Keratinocyte (primary cell): ENCODE measurements around the gene LACTB. TPM values are rescaled to one million over a fixed set of nuclear protein-coding genes. Genes with fewer than 3 reads are reported as not detected.

Source experiments
- DNase-seq: peaks from one replicate; pipeline ENCODE4 v3.0.0-alpha.2; 2011; ENCODE audit warnings: low read depth, missing footprints, low spot score
- FAIRE-seq: peaks from 2 replicates; lab custom pipeline; 2011; peaks lifted over from hg19 to GRCh38; lab: Jason Lieb, UNC
- H2AFZ ChIP-seq: 2 replicates; pipeline ENCODE4 v1.6.0; 2012; ENCODE audit warnings: low read length, control low read depth, inconsistent platforms; ENCODE audit not compliant: control insufficient read depth
- H3K27ac ChIP-seq: 2 replicates; pipeline ENCODE4 v1.5.1; 2011; ENCODE audit warnings: low read length; ENCODE audit not compliant: control insufficient read depth, insufficient read depth
- H3K27me3 ChIP-seq: 3 replicates; pipeline ENCODE4 v1.6.0; 2011; ENCODE audit warnings: low read length; ENCODE audit not compliant: control insufficient read depth, insufficient read depth; ENCODE audit errors: extremely low read depth
- H3K36me3 ChIP-seq, 2 experiments: 2 replicates in 1 of 2; 3 replicates in 1 of 2; pipeline ENCODE4 v1.5.1; 2011; ENCODE audit warnings: low read length in 2 of 2, mild to moderate bottlenecking in 1 of 2; ENCODE audit not compliant: control insufficient read depth in 2 of 2, insufficient read depth in 2 of 2; ENCODE audit errors: extremely low read depth in 1 of 2
- H3K4me1 ChIP-seq: 3 replicates; pipeline ENCODE4 v1.5.1; 2011; ENCODE audit warnings: low read length; ENCODE audit not compliant: control insufficient read depth, insufficient read depth; ENCODE audit errors: extremely low read depth
- H3K4me2 ChIP-seq: 3 replicates; pipeline ENCODE4 v1.6.0; 2011; ENCODE audit warnings: low read depth, low read length; ENCODE audit not compliant: control insufficient read depth, insufficient read depth; ENCODE audit errors: extremely low read depth
- H3K4me3 ChIP-seq, 3 experiments: fragments of 200-600 bp in 1 of 3; sonication (generic) in 1 of 3; 2 replicates in 2 of 3; 3 replicates in 1 of 3; pipeline ENCODE4 v1.5.1; 2011 to 2016; ENCODE audit warnings: low read length in 3 of 3, mild to moderate bottlenecking in 3 of 3, control low read depth in 2 of 3, inconsistent platforms in 1 of 3, low read depth in 1 of 3, mixed read lengths in 1 of 3, mixed run types in 1 of 3, moderate library complexity in 1 of 3; ENCODE audit not compliant: control insufficient read depth in 2 of 3, insufficient read depth in 2 of 3; ENCODE audit errors: extremely low read depth in 1 of 3
- H3K79me2 ChIP-seq: 2 replicates; pipeline ENCODE4 v1.6.0; 2012; ENCODE audit warnings: low read length; ENCODE audit not compliant: control insufficient read depth, insufficient read depth
- H3K9ac ChIP-seq: 3 replicates; pipeline ENCODE4 v1.6.0; 2011; ENCODE audit warnings: low read length; ENCODE audit not compliant: control insufficient read depth, insufficient read depth; ENCODE audit errors: extremely low read depth
- H3K9me1 ChIP-seq: 3 replicates; pipeline ENCODE4 v1.6.0; 2011; ENCODE audit warnings: low read length; ENCODE audit not compliant: control insufficient read depth, insufficient read depth; ENCODE audit errors: extremely low read depth
- H3K9me3 ChIP-seq: 2 replicates; pipeline ENCODE4 v1.5.1; 2012; ENCODE audit warnings: low read depth, low read length; ENCODE audit not compliant: control insufficient read depth
- H4K20me1 ChIP-seq: 3 replicates; pipeline ENCODE4 v1.6.0; 2011; ENCODE audit warnings: low read length; ENCODE audit not compliant: control insufficient read depth, insufficient read depth; ENCODE audit errors: extremely low read depth
- CTCF ChIP-seq, 3 experiments: IDR thresholded peaks in 1 of 3; conservative IDR thresholded peaks in 1 of 3; optimal IDR thresholded peaks in 1 of 3; 2 replicates in 2 of 3; 3 replicates in 1 of 3; pipeline versions ENCODE3 to v1.5.1; 2011; ENCODE audit warnings: low read length in 3 of 3, mild to moderate bottlenecking in 3 of 3, moderate library complexity in 2 of 3, control low read depth in 1 of 3, inconsistent platforms in 1 of 3; ENCODE audit not compliant: insufficient read depth in 2 of 3; ENCODE audit errors: extremely low read depth in 1 of 3
- EZH2 ChIP-seq: IDR thresholded peaks from one replicate; pipeline ENCODE4 v1.6.1; 2012; ENCODE audit warnings: inconsistent platforms, mild to moderate bottlenecking, low read length, moderate library complexity
- dilution Hi-C: fragments of 300-500 bp; cut with MboI; formaldehyde crosslinking; loops from one replicate; pipeline ENCODE4 v1.7.0; 2020; ENCODE audit warnings: low sequenced_read_pairs; ENCODE audit not compliant: extremely low pct_ligation_motif_present
- polyA plus RNA-seq, 5 experiments: library from polyadenylated mRNA; depleted of rRNA in 3 of 5; stranded (reverse) in 3 of 5; stranded (forward) in 1 of 5; unstranded in 1 of 5; fragments of >200 nt; gene quantifications; 1 replicate in 1 of 5; 2 replicates in 3 of 5; 3 replicates in 1 of 5; pipeline versions ENCODE4 v1.2.1 to v1.2.3, GENCODE V29; 2011 to 2012; ENCODE audit warnings: missing spikeins in 2 of 5, low read depth in 1 of 5, low replicate concordance in 1 of 5

The LACTB gene
- polyA plus RNA-seq, 1 donor (not counting 4 experiments of a cell fraction or from before 2014, with no cell fraction given) = 27.4 TPM

GRCh38 chr15:63085289-63085688, 36.4 kb upstream of the LACTB start:
- H3K4me3 ChIP-seq = no peak overlapping the region

GRCh38 chr15:63086271-63086670, 35.4 kb upstream of the LACTB start:
- no peaks in the 10 kb centered on the region for H3K79me2 ChIP-seq
- FAIRE-seq (no peak), DNase-seq (no peak)
- dilution Hi-C loops = no loop called here
- H3K9ac ChIP-seq = no peak overlapping the region
- H3K4me1 ChIP-seq = peaks cover 3% of the 10 kb centered on the region
- H3K9me1 ChIP-seq = peaks cover 2% of the 10 kb centered on the region
- H3K27ac ChIP-seq = no peak overlapping the region
- H3K4me3 ChIP-seq = no peak overlapping the region
- no peak overlapping the region for H2AFZ ChIP-seq
- no peaks in the 10 kb centered on the region for H3K27me3 ChIP-seq
- no peak overlapping the region for H3K4me2 ChIP-seq
- H4K20me1 ChIP-seq = no peaks in the 10 kb centered on the region
- no peaks in the 10 kb centered on the region for H3K9me3 ChIP-seq
- TF ChIP-seq EZH2 = no peak
- no peaks in the 10 kb centered on the region for H3K36me3 ChIP-seq

More at GRCh38 chr15:63085289-63085688, 36.4 kb upstream of the LACTB start:
- H3K79me2 ChIP-seq = no peaks in the 10 kb centered on the region
- TF ChIP-seq EZH2 (no peak), CTCF (optimal IDR thresholded peaks at IDR 0.05 in 1 of 3, IDR thresholded peaks at IDR 0.05 in 1 of 3, conservative IDR thresholded peaks at IDR 0.05 in 1 of 3; ENCODE audit: extremely low read depth in 1 of 3, insufficient read depth in 2 of 3, low read length in 3 of 3) (no peak)
- H3K9me1 ChIP-seq = peaks cover 2% of the 10 kb centered on the region
- H3K9ac ChIP-seq = no peak overlapping the region
- no peak overlapping the region for H2AFZ ChIP-seq
- H3K27ac ChIP-seq = no peak overlapping the region
- no peak overlapping the region for H3K4me2 ChIP-seq
- H3K4me1 ChIP-seq = peaks cover 6% of the 10 kb centered on the region
- no peaks in the 10 kb centered on the region for H3K36me3 ChIP-seq
- no peak for FAIRE-seq
- no peaks in the 10 kb centered on the region for H3K27me3 ChIP-seq
- dilution Hi-C loops = no loop called here
- no peak for DNase-seq
- no peaks in the 10 kb centered on the region for H4K20me1 ChIP-seq
- H3K9me3 ChIP-seq = no peaks in the 10 kb centered on the region

- no peak overlapping the region for H3K9ac ChIP-seq
- no peak for DNase-seq
Measured at GRCh38 chr15:63086947-63087346, 34.7 kb upstream of the LACTB start.

More at GRCh38 chr15:63086947-63087346, 34.7 kb upstream of the LACTB start:
- Histone ChIP-seq H3K9me3 (no peaks in the 10 kb centered on the region), H2AFZ (no peak overlapping the region), H4K20me1 (no peaks in the 10 kb centered on the region), H3K4me2 (no peak overlapping the region), H3K9me1 (no peaks in the 10 kb centered on the region), H3K27me3 (no peaks in the 10 kb centered on the region), H3K4me3 (no peak overlapping the region), H3K79me2 (no peaks in the 10 kb centered on the region), H3K36me3 (no peaks in the 10 kb centered on the region), H3K27ac (no peak overlapping the region), H3K4me1 (peaks cover 3% of the 10 kb centered on the region)
- dilution Hi-C loops = no loop called here
- FAIRE-seq = no peak
- no peak for TF ChIP-seq CTCF (optimal IDR thresholded peaks at IDR 0.05 in 1 of 3, IDR thresholded peaks at IDR 0.05 in 1 of 3, conservative IDR thresholded peaks at IDR 0.05 in 1 of 3; ENCODE audit: extremely low read depth in 1 of 3, insufficient read depth in 2 of 3, low read length in 3 of 3)
